ENCODE results near the gene ACSM2B. TPM values are rescaled to one million over a fixed set of nuclear protein-coding genes. Genes with fewer than 3 reads are reported as not detected.

ACSM2B gene
- total and polyA plus RNA-seq, 2 donors (not counting 3 experiments of a cell fraction or from before 2014, with no cell fraction given): 0.07 TPM; not detected in 1

- no peak overlapping the region for H3K4me2 ChIP-seq (ENCODE audit: insufficient read depth, low read length)
- intact Hi-C loops (cut with micrococcal nuclease): no loop called here
- TF ChIP-seq JUN (IDR thresholded peaks at IDR 0.05; ENCODE audit: borderline replicate concordance, insufficient read depth, insufficient read length, low read depth): no peak
- TF ChIP-seq POLR2AphosphoS5 (IDR thresholded peaks at IDR 0.05; ENCODE audit: insufficient read depth, low read depth, low read length): no peak
- no peak for TF ChIP-seq CTCF (IDR thresholded peaks at IDR 0.05; ENCODE audit: extremely low read depth in 1 of 2, insufficient read depth in 1 of 2, low read depth in 1 of 2, low read length in 2 of 2)
- no peak for TF ChIP-seq EZH2 (IDR thresholded peaks at IDR 0.05; ENCODE audit: borderline replicate concordance, low read depth, low read length, severe bottlenecking)
- no peak for TF ChIP-seq MAX (IDR thresholded peaks at IDR 0.05; ENCODE audit: insufficient read depth, insufficient read length)
- TF ChIP-seq POLR2A (IDR thresholded peaks at IDR 0.05; ENCODE audit: low read depth, low read length): no peak
- TF ChIP-seq MYC (IDR thresholded peaks at IDR 0.05; ENCODE audit: low read depth, low read length): no peak
- no peak for TF ChIP-seq GATA2 (IDR thresholded peaks at IDR 0.05; ENCODE audit: insufficient read depth, insufficient read length, low read depth, low read length)
- TF ChIP-seq FOS (IDR thresholded peaks at IDR 0.05; ENCODE audit: borderline replicate concordance, insufficient read depth, low read length): no peak
- dilution Hi-C loops (cut with MboI; ENCODE audit: extremely low pct_ligation_motif_present, low sequenced_read_pairs): no loop called here
- no peak overlapping the region for H3K27ac ChIP-seq (ENCODE audit: insufficient read depth, low read depth, low read length)
- ChIA-PET POLR2A (no interaction called here), CTCF (no interaction called here)
- no peak overlapping the region for H3K9ac ChIP-seq (replicated peaks; ENCODE audit: extremely low read depth, insufficient read depth, low read length)
- H3K4me1 ChIP-seq (ENCODE audit: control insufficient read depth, extremely low read depth, insufficient read depth, low read length): no peaks in the 10 kb centered on the region
- no peaks in the 10 kb centered on the region for H4K20me1 ChIP-seq (replicated peaks; ENCODE audit: control insufficient read depth, extremely low read depth, insufficient read depth, low read length)
- no TSS peak for BruUV-seq (replicated peaks)
- H3K79me2 ChIP-seq (ENCODE audit: control insufficient read depth, insufficient read depth, low read length): no peaks in the 10 kb centered on the region
- H3K27me3 ChIP-seq (ENCODE audit: control insufficient read depth in 2 of 2, insufficient read depth in 2 of 2, low read length in 2 of 2): no peaks in the 10 kb centered on the region
- no peak overlapping the region for H3K4me3 ChIP-seq (replicated peaks in 1 of 3; ENCODE audit: insufficient read depth in 1 of 3, low read depth in 1 of 3, low read length in 3 of 3)
- H2AFZ ChIP-seq (ENCODE audit: low read depth, low read length): no peak overlapping the region
- H3K36me3 ChIP-seq (ENCODE audit: control insufficient read depth in 2 of 2, extremely low read depth in 1 of 2, insufficient read depth in 2 of 2, low read length in 2 of 2): no peaks in the 10 kb centered on the region
- no peak for FAIRE-seq
- no peaks in the 10 kb centered on the region for H3K9me1 ChIP-seq (replicated peaks; ENCODE audit: control insufficient read depth, extremely low read depth, insufficient read depth, low read length)
- DNase-seq (ENCODE audit: low read depth, low spot score): no peak
- H3K9me3 ChIP-seq (replicated peaks; ENCODE audit: control insufficient read depth, insufficient read depth, low read length): no peaks in the 10 kb centered on the region
These were observed 59.0 kb downstream of the ACSM2B start for GRCh38 chr16:20517149-20517548.
